Mesendoderm (in vitro differentiated cells): Measurements from ENCODE around the gene PAK4.

ENCODE experiments used
- DNase-seq: peaks from one replicate; pipeline ENCODE4 v3.0.0; 2013
- H2AK5ac ChIP-seq: 2 replicates; pipeline ENCODE4 v1.6.1; 2013; ENCODE audit warnings: low read length, inconsistent platforms
- H2BK120ac ChIP-seq: 2 replicates; pipeline ENCODE4 v1.6.1; 2013; ENCODE audit warnings: low read depth, mild to moderate bottlenecking, low read length, moderate library complexity, mixed read lengths
- H2BK15ac ChIP-seq: replicated peaks from 2 replicates; pipeline ENCODE4 v1.6.1; 2013; ENCODE audit warnings: low read depth, mild to moderate bottlenecking, moderate library complexity
- H2BK5ac ChIP-seq: 2 replicates; pipeline ENCODE4 v1.6.1; 2013; ENCODE audit warnings: low read length, inconsistent platforms
- H3K18ac ChIP-seq: 2 replicates; pipeline ENCODE4 v1.6.1; 2013; ENCODE audit warnings: mild to moderate bottlenecking, low read length, mixed read lengths
- H3K23ac ChIP-seq: one replicate; pipeline ENCODE4 v1.6.1; 2013; ENCODE audit warnings: low read length
- H3K27ac ChIP-seq: 2 replicates; pipeline ENCODE4 v1.5.1; 2013; ENCODE audit warnings: low read depth, mild to moderate bottlenecking, inconsistent platforms, low read length, moderate library complexity
- H3K27me3 ChIP-seq: 2 replicates; pipeline ENCODE4 v1.6.1; 2013; ENCODE audit warnings: low read length, control low read depth, mild to moderate bottlenecking, inconsistent platforms; ENCODE audit not compliant: insufficient read depth, poor library complexity
- H3K36me3 ChIP-seq: 2 replicates; pipeline ENCODE4 v1.6.1; 2013; ENCODE audit warnings: low read length, inconsistent platforms; ENCODE audit not compliant: control insufficient read depth, insufficient read depth
- H3K4ac ChIP-seq: one replicate; pipeline ENCODE4 v1.6.1; 2013; ENCODE audit warnings: low read depth, mild to moderate bottlenecking, low read length, moderate library complexity
- H3K4me1 ChIP-seq: 2 replicates; pipeline ENCODE4 v1.6.1; 2013; ENCODE audit warnings: low read depth, low read length, inconsistent platforms; ENCODE audit not compliant: control insufficient read depth
- H3K4me2 ChIP-seq: 2 replicates; pipeline ENCODE4 v1.6.1; 2013; ENCODE audit warnings: low read length
- H3K4me3 ChIP-seq: 2 replicates; pipeline ENCODE4 v1.5.1; 2013; ENCODE audit warnings: mild to moderate bottlenecking, low read length
- H3K56ac ChIP-seq: one replicate; pipeline ENCODE4 v1.6.1; 2013; ENCODE audit warnings: low read length
- H3K79me1 ChIP-seq: 2 replicates; pipeline ENCODE4 v1.6.1; 2013; ENCODE audit warnings: low read length, inconsistent platforms
- H3K79me2 ChIP-seq: 2 replicates; pipeline ENCODE4 v1.6.1; 2013; ENCODE audit warnings: mild to moderate bottlenecking, low read length; ENCODE audit not compliant: control insufficient read depth, insufficient read depth
- H3K9ac ChIP-seq: 2 replicates; pipeline ENCODE4 v1.6.1; 2013; ENCODE audit warnings: low read length, inconsistent platforms
- H4K5ac ChIP-seq: one replicate; pipeline ENCODE4 v1.6.1; 2013; ENCODE audit warnings: low read length
- H4K8ac ChIP-seq: one replicate; pipeline ENCODE4 v1.6.1; 2013; ENCODE audit warnings: low read depth, mild to moderate bottlenecking, control low read depth, low read length, moderate library complexity
- WGBS: extraction: QIAGEN DNeasy Blood & Tissue Kit; methylation state at CpG from one replicate; pipeline ENCODE4 v1.1.7; 2013; ENCODE audit warnings: low lambda C conversion rate, missing lambda C conversion rate; ENCODE audit not compliant: insufficient coverage; ENCODE audit errors: extremely low coverage; 5-methylcytosine and 5-hydroxymethylcytosine counted together

The PAK4 gene

GRCh38 chr19:39196860-39197562 is 71.4 kb downstream of the PAK4 start, which contains the start of gene NCCRP1:
NCCRP1 (plus strand) TSS chr19:39196964; CDS start chr19:39196983, 19 bp downstream.
- Histone ChIP-seq H3K4ac (no peak within 1 kb of the TSS), H3K79me2 (no peaks in the 10 kb centered on the region), H2AK5ac (no peak within 1 kb of the TSS), H3K79me1 (no peaks in the 10 kb centered on the region), H4K5ac (no peak within 1 kb of the TSS), H3K4me1 (no peaks in the 10 kb centered on the region), H3K36me3 (no peaks in the 10 kb centered on the region), H3K27me3 (peaks cover 7% of the 10 kb centered on the region), H3K18ac (no peak within 1 kb of the TSS), H3K27ac (no peak within 1 kb of the TSS), H3K4me3 (no peak within 1 kb of the TSS), H2BK5ac (no peak within 1 kb of the TSS), H4K8ac (no peak within 1 kb of the TSS), H3K23ac (peak within 1 kb of the TSS; percentile 80), H2BK120ac (no peak within 1 kb of the TSS), H2BK15ac (no peak within 1 kb of the TSS), H3K56ac (no peak within 1 kb of the TSS), H3K4me2 (peak within 1 kb of the TSS; percentile 40), H3K9ac (no peak within 1 kb of the TSS)
- no CpG with 5 or more reads among the region's 51 CpGs for WGBS
- DNase-seq: peak; percentile 26

- no peak overlapping the region for H2BK5ac ChIP-seq
Observed at GRCh38 chr19:39197808-39198207, 72.2 kb downstream of the PAK4 start.

GRCh38 chr19:39199025-39199424 is 73.4 kb downstream of the PAK4 start:
- no peak overlapping the region for H2BK5ac ChIP-seq
- no peaks in the 10 kb centered on the region for H3K4me1 ChIP-seq
- no peak overlapping the region for H3K56ac ChIP-seq
- no peak overlapping the region for H4K5ac ChIP-seq
- no peak overlapping the region for H4K8ac ChIP-seq
- no peaks in the 10 kb centered on the region for H3K36me3 ChIP-seq
- peaks cover 7% of the 10 kb centered on the region for H3K27me3 ChIP-seq
- no peak overlapping the region for H2AK5ac ChIP-seq
- H3K4me3 ChIP-seq: no peak overlapping the region
- no peak overlapping the region for H3K4ac ChIP-seq
- H3K4me2 ChIP-seq: no peak overlapping the region
- H3K18ac ChIP-seq: no peak overlapping the region
- no peak overlapping the region for H3K9ac ChIP-seq
- H3K27ac ChIP-seq: no peak overlapping the region
- no CpG with 5 or more reads among the region's 11 CpGs for WGBS
- DNase-seq: no peak
- H3K23ac ChIP-seq: no peak overlapping the region
- H2BK15ac ChIP-seq: no peak overlapping the region
- H3K79me2 ChIP-seq: no peaks in the 10 kb centered on the region
- H3K79me1 ChIP-seq: no peaks in the 10 kb centered on the region
- no peak overlapping the region for H2BK120ac ChIP-seq

More at GRCh38 chr19:39197808-39198207, 72.2 kb downstream of the PAK4 start:
- H3K4ac ChIP-seq: no peak overlapping the region
- no peak overlapping the region for H3K4me3 ChIP-seq
- H4K8ac ChIP-seq: no peak overlapping the region
- H2AK5ac ChIP-seq: no peak overlapping the region
- no CpG with 5 or more reads among the region's 5 CpGs for WGBS
- H3K23ac ChIP-seq: no peak overlapping the region
- H4K5ac ChIP-seq: no peak overlapping the region
- no peaks in the 10 kb centered on the region for H3K36me3 ChIP-seq
- H3K18ac ChIP-seq: no peak overlapping the region
- H3K9ac ChIP-seq: no peak overlapping the region
- H3K56ac ChIP-seq: no peak overlapping the region
- H3K79me1 ChIP-seq: no peaks in the 10 kb centered on the region
- H3K79me2 ChIP-seq: no peaks in the 10 kb centered on the region
- DNase-seq: no peak
- no peaks in the 10 kb centered on the region for H3K4me1 ChIP-seq
- H2BK120ac ChIP-seq: no peak overlapping the region
- H3K27me3 ChIP-seq: peaks cover 7% of the 10 kb centered on the region
- no peak overlapping the region for H2BK15ac ChIP-seq
- no peak overlapping the region for H3K4me2 ChIP-seq
- no peak overlapping the region for H3K27ac ChIP-seq

GRCh38 chr19:39200066-39200802 is 74.6 kb downstream of the PAK4 start:
- no peak overlapping the region for H3K4ac ChIP-seq
- no peak overlapping the region for H3K4me3 ChIP-seq
- H3K79me1 ChIP-seq: no peaks in the 10 kb centered on the region
- H3K18ac ChIP-seq: no peak overlapping the region
- H4K5ac ChIP-seq: no peak overlapping the region
- no peak overlapping the region for H4K8ac ChIP-seq
- no peak overlapping the region for H3K56ac ChIP-seq
- H3K4me1 ChIP-seq: no peaks in the 10 kb centered on the region
- no peak overlapping the region for H2BK5ac ChIP-seq
- H3K36me3 ChIP-seq: no peaks in the 10 kb centered on the region
- H3K27me3 ChIP-seq: peaks cover 7% of the 10 kb centered on the region
- no peaks in the 10 kb centered on the region for H3K79me2 ChIP-seq
- no CpG with 5 or more reads among the region's 32 CpGs for WGBS
- no peak overlapping the region for H2BK15ac ChIP-seq
- no peak for DNase-seq
- no peak overlapping the region for H3K4me2 ChIP-seq
- H2AK5ac ChIP-seq: no peak overlapping the region
- no peak overlapping the region for H3K27ac ChIP-seq
- H2BK120ac ChIP-seq: no peak overlapping the region
- H3K23ac ChIP-seq: no peak overlapping the region
- no peak overlapping the region for H3K9ac ChIP-seq

- Histone ChIP-seq H3K79me1 (no peaks in the 10 kb centered on the region), H3K36me3 (no peaks in the 10 kb centered on the region), H3K4me2 (no peak overlapping the region), H4K8ac (no peak overlapping the region), H3K27ac (no peak overlapping the region), H3K79me2 (no peaks in the 10 kb centered on the region), H2BK15ac (no peak overlapping the region), H4K5ac (no peak overlapping the region), H3K4ac (no peak overlapping the region), H2BK5ac (no peak overlapping the region), H2BK120ac (no peak overlapping the region), H3K4me3 (no peak overlapping the region), H3K4me1 (no peaks in the 10 kb centered on the region), H3K56ac (no peak overlapping the region), H3K27me3 (peaks cover 7% of the 10 kb centered on the region), H3K9ac (no peak overlapping the region), H2AK5ac (no peak overlapping the region), H3K18ac (no peak overlapping the region), H3K23ac (no peak overlapping the region)
- no CpG with 5 or more reads among the region's 3 CpGs for WGBS
- no peak for DNase-seq
Observed at GRCh38 chr19:39200803-39201115, 75.2 kb downstream of the PAK4 start.
